H9 (cell line): ENCODE data around the gene INTS7. TPM values are rescaled to one million over a fixed set of nuclear protein-coding genes. Genes with fewer than 3 reads are reported as not detected.

Experiments used
- DNase-seq: peaks from one replicate; pipeline ENCODE4 v3.0.0-alpha.2; 2017
- H2AFZ ChIP-seq: one replicate; pipeline ENCODE4 v1.6.1; 2013; ENCODE audit warnings: mild to moderate bottlenecking, low read length, control low read depth, moderate library complexity
- H2AK5ac ChIP-seq: 2 replicates; pipeline ENCODE4 v1.6.1; 2013; ENCODE audit warnings: low read length, control low read depth, mixed read lengths; ENCODE audit not compliant: insufficient read length
- H2BK120ac ChIP-seq: one replicate; pipeline ENCODE4 v1.6.1; 2013; ENCODE audit warnings: low read depth, mild to moderate bottlenecking, low read length, control low read depth, inconsistent platforms; ENCODE audit not compliant: poor library complexity, severe bottlenecking
- H2BK12ac ChIP-seq: 2 replicates; pipeline ENCODE4 v1.6.1; 2013; ENCODE audit warnings: low read length, control low read depth, mixed read lengths, low read depth; ENCODE audit not compliant: insufficient read length
- H2BK15ac ChIP-seq: 2 replicates; pipeline ENCODE4 v1.6.1; 2013; ENCODE audit warnings: low read depth, low read length, control low read depth
- H2BK20ac ChIP-seq: one replicate; pipeline ENCODE4 v1.6.1; 2013; ENCODE audit warnings: low read depth, mild to moderate bottlenecking, low read length, control low read depth, inconsistent platforms; ENCODE audit not compliant: poor library complexity, severe bottlenecking
- H2BK5ac ChIP-seq: 2 replicates; pipeline ENCODE4 v1.6.1; 2013; ENCODE audit warnings: low read length, control low read depth, mixed read lengths; ENCODE audit not compliant: insufficient read length
- H3K14ac ChIP-seq: 2 replicates; pipeline ENCODE4 v1.6.1; 2013; ENCODE audit warnings: low read length, control low read depth; ENCODE audit not compliant: insufficient read depth
- H3K18ac ChIP-seq: 2 replicates; pipeline ENCODE4 v1.6.1; 2013; ENCODE audit warnings: low read depth, mild to moderate bottlenecking, mixed read lengths, low read length, control low read depth; ENCODE audit not compliant: insufficient read length
- H3K23ac ChIP-seq: 2 replicates; pipeline ENCODE4 v1.6.1; 2013; ENCODE audit warnings: low read length, control low read depth, mixed read lengths, low read depth; ENCODE audit not compliant: insufficient read length
- H3K23me2 ChIP-seq: 2 replicates; pipeline ENCODE4 v1.6.1; 2013; ENCODE audit warnings: low read depth, mild to moderate bottlenecking, mixed read lengths, low read length, control low read depth; ENCODE audit not compliant: insufficient read length, poor library complexity, severe bottlenecking
- H3K27ac ChIP-seq: 2 replicates; pipeline ENCODE4 v1.5.1; 2013; ENCODE audit warnings: low read length, control low read depth, mixed read lengths, low read depth; ENCODE audit not compliant: insufficient read length
- H3K27me3 ChIP-seq: 2 replicates; pipeline ENCODE4 v1.6.1; 2013; ENCODE audit warnings: low read length, control low read depth, inconsistent platforms; ENCODE audit not compliant: insufficient read depth
- H3K4ac ChIP-seq: 2 replicates; pipeline ENCODE4 v1.6.1; 2013; ENCODE audit warnings: low read depth, mild to moderate bottlenecking, control low read depth, inconsistent platforms, low read length, moderate library complexity
- H3K4me1 ChIP-seq: 2 replicates; pipeline ENCODE4 v1.6.1; 2013; ENCODE audit warnings: low read length, control low read depth, inconsistent platforms; ENCODE audit not compliant: insufficient read depth
- H3K4me2 ChIP-seq: 2 replicates; pipeline ENCODE4 v1.6.1; 2013; ENCODE audit warnings: low read length, control low read depth, mixed read lengths; ENCODE audit not compliant: insufficient read length, insufficient read depth
- H3K56ac ChIP-seq: 2 replicates; pipeline ENCODE4 v1.6.1; 2013; ENCODE audit warnings: low read depth, mild to moderate bottlenecking, mixed read lengths, low read length, control low read depth; ENCODE audit not compliant: insufficient read length
- H3K79me1 ChIP-seq: 2 replicates; pipeline ENCODE4 v1.6.1; 2013; ENCODE audit warnings: low read depth, mild to moderate bottlenecking, moderate library complexity, low read length, control low read depth, inconsistent platforms; ENCODE audit not compliant: insufficient read depth, poor library complexity, severe bottlenecking
- H3K79me2 ChIP-seq: 2 replicates; pipeline ENCODE4 v1.6.1; 2013; ENCODE audit warnings: low read length, control low read depth, inconsistent platforms; ENCODE audit not compliant: insufficient read depth
- H3K9ac ChIP-seq: 2 replicates; pipeline ENCODE4 v1.6.1; 2013; ENCODE audit warnings: low read length, control low read depth, mixed read lengths; ENCODE audit not compliant: insufficient read length; ENCODE audit errors: extremely low read depth
- H3K9me3 ChIP-seq: one replicate; pipeline ENCODE4 v1.6.1; 2013; ENCODE audit warnings: low read depth, low read length, inconsistent platforms; ENCODE audit not compliant: control insufficient read depth
- H3T11ph ChIP-seq: one replicate; pipeline ENCODE4 v1.6.1; 2013; ENCODE audit warnings: mild to moderate bottlenecking, low read length, control low read depth, inconsistent platforms
- H4K20me1 ChIP-seq: one replicate; pipeline ENCODE4 v1.6.1; 2013; ENCODE audit not compliant: control insufficient read depth, insufficient read length, insufficient read depth
- H4K5ac ChIP-seq: 2 replicates; pipeline ENCODE4 v1.6.1; 2013; ENCODE audit warnings: low read depth, mild to moderate bottlenecking, mixed read lengths, low read length, control low read depth; ENCODE audit not compliant: insufficient read length
- H4K8ac ChIP-seq: replicated peaks from 2 replicates; pipeline ENCODE4 v1.6.1; 2013; ENCODE audit warnings: low read length, control low read depth, mixed read lengths, low read depth; ENCODE audit not compliant: insufficient read length
- H4K91ac ChIP-seq: 2 replicates; pipeline ENCODE4 v1.6.1; 2013; ENCODE audit warnings: low read depth, mild to moderate bottlenecking, moderate library complexity, mixed read lengths, low read length, control low read depth; ENCODE audit not compliant: insufficient read length
- H3K27ac Mint-ChIP-seq, 3 experiments: 2 replicates in 2 of 3; 3 replicates in 1 of 3; pipeline ENCODE4 v1.8.0; 2020 to 2021; ENCODE audit warnings: mixed read lengths in 3 of 3, mild to moderate bottlenecking in 1 of 3, moderate library complexity in 1 of 3
- H3K27me3 Mint-ChIP-seq: 2 replicates; pipeline ENCODE4 v1.8.0; 2021; ENCODE audit warnings: low read depth, mild to moderate bottlenecking, moderate library complexity, mixed read lengths
- H3K36me3 Mint-ChIP-seq, 3 experiments: 2 replicates in 2 of 3; 3 replicates in 1 of 3; pipeline ENCODE4 v1.8.0; 2020 to 2021; ENCODE audit warnings: low read depth in 3 of 3, mixed read lengths in 3 of 3; ENCODE audit not compliant: insufficient read depth in 1 of 3
- H3K4me1 Mint-ChIP-seq, 2 experiments: 2 replicates each; pipeline ENCODE4 v1.8.0; 2020; ENCODE audit warnings: mixed read lengths in 2 of 2
- H3K4me3 Mint-ChIP-seq, 2 experiments: 2 replicates in 1 of 2; 3 replicates in 1 of 2; pipeline ENCODE4 v1.8.0; 2020 to 2021; ENCODE audit warnings: mild to moderate bottlenecking in 2 of 2, mixed read lengths in 2 of 2, moderate library complexity in 1 of 2
- H3K9me3 Mint-ChIP-seq, 2 experiments: 2 replicates in 1 of 2; 3 replicates in 1 of 2; pipeline ENCODE4 v1.8.0; 2020; ENCODE audit warnings: mild to moderate bottlenecking in 2 of 2, mixed read lengths in 2 of 2, moderate library complexity in 1 of 2
- WGBS: extraction: QIAGEN DNeasy Blood & Tissue Kit; methylation state at CpG from one replicate; pipeline ENCODE4 v1.1.7; 2013; ENCODE audit warnings: missing lambda C conversion rate, low lambda C conversion rate, mixed read lengths; ENCODE audit not compliant: insufficient read length; ENCODE audit errors: extremely low coverage; 5-methylcytosine and 5-hydroxymethylcytosine counted together
- total RNA-seq: library from RNA; stranded (reverse); gene quantifications from 2 replicates; pipeline ENCODE4 v1.2.1, GENCODE V29; 2021
- TF ChIP-seq, protein P1 (sequence below): fragments of 200-600 bp; sonication (generic); conservative IDR thresholded peaks from 3 replicates; pipeline ENCODE4 v1.8.0; 2021; ENCODE audit warnings: antibody characterized with exemption, mild to moderate bottlenecking

The INTS7 gene
- total RNA-seq, 1 experiment from 2014 or later = 32.3 TPM

DNA sequence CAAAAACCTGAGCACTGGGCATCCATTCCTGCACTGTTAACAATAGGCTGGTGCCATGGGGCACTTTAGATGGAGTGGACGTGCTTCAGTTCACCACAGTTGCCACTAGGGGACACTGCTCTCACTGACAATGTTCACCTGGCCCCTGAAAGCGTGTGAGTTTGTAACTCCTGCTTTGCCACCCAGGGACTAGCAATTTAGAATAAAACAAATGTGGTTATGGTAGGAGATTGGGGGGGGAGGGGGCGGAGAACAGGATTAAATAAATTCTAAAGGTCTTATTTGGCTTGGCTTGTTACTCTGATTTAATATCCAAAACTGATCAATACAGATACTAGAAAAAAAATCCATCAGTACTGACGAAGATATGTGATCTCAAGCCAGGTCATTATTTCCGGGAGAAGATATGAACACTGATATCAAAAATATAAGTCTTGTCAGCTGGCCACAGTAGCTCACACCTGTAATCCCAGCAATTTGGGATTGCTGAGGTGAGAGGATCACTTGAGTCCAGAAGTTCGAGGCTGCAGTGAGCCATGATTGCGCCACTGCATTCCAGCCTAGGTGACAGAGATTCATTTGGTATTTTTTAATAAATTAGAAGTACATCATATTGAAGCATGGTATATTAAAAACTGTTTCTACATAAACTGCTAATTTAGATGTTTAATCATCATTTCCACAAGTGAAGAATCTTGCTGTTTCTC lies 23.2 kb downstream of the INTS7 start:
- Mint-ChIP-seq H3K27ac (no peak overlapping the region; a peak in 1 of 7 replicates), H3K9me3 (peaks cover 4 to 8% of the 10 kb centered on the region in 2 experiments; a peak in 4 of 5 replicates), H3K4me3 (no peak overlapping the region), H3K27me3 (no peaks in the 10 kb centered on the region), H3K4me1 (0 out of 4 replicates have a peak, but pooled peaks cover 0 to 5% of the 10 kb centered on the region in 2 experiments), H3K36me3 (peaks cover 20 to 34% (median 26%) of the 10 kb centered on the region in 3 experiments)
- Histone ChIP-seq H2AFZ (no peak overlapping the region), H3K23me2 (no peaks in the 10 kb centered on the region), H3K79me2 (no peaks in the 10 kb centered on the region), H3K9me3 (no peaks in the 10 kb centered on the region), H3K79me1 (no peaks in the 10 kb centered on the region), H3K27ac (no peak overlapping the region), H4K8ac (no peak overlapping the region), H3K9ac (no peak overlapping the region), H2BK5ac (no peak overlapping the region), H2AK5ac (no peak overlapping the region), H3K4me1 (no peaks in the 10 kb centered on the region), H2BK15ac (no peak overlapping the region), H3K27me3 (no peaks in the 10 kb centered on the region), H4K5ac (no peak overlapping the region), H2BK20ac (no peak overlapping the region), H4K20me1 (no peaks in the 10 kb centered on the region), H3K4me2 (no peak overlapping the region), H3K14ac (no peak overlapping the region), H2BK120ac (no peak overlapping the region), H3K56ac (no peak overlapping the region), H4K91ac (no peak overlapping the region), H2BK12ac (no peak overlapping the region), H3T11ph (no peak overlapping the region), H3K4ac (no peak overlapping the region), H3K18ac (no peak overlapping the region), H3K23ac (no peak overlapping the region)
- whole genome bisulfite sequencing = no CpG with 5 or more reads among the region's 7 CpGs
- DNase-seq = peak; percentile 71
- TF ChIP-seq, protein P1, sequence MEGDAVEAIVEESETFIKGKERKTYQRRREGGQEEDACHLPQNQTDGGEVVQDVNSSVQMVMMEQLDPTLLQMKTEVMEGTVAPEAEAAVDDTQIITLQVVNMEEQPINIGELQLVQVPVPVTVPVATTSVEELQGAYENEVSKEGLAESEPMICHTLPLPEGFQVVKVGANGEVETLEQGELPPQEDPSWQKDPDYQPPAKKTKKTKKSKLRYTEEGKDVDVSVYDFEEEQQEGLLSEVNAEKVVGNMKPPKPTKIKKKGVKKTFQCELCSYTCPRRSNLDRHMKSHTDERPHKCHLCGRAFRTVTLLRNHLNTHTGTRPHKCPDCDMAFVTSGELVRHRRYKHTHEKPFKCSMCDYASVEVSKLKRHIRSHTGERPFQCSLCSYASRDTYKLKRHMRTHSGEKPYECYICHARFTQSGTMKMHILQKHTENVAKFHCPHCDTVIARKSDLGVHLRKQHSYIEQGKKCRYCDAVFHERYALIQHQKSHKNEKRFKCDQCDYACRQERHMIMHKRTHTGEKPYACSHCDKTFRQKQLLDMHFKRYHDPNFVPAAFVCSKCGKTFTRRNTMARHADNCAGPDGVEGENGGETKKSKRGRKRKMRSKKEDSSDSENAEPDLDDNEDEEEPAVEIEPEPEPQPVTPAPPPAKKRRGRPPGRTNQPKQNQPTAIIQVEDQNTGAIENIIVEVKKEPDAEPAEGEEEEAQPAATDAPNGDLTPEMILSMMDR = peak; percentile 91
